ENCODE results near the gene CLIC4.

CLIC4 gene

GRCh38 chr1:24866211-24867083 is 121.2 kb downstream of the CLIC4 start:
- no peak overlapping the region for H3K4me3 ChIP-seq (ENCODE audit: low read depth, low read length)
- TF ChIP-seq POLR2A (IDR thresholded peaks at IDR 0.05; ENCODE audit: extremely low read depth, insufficient read length) (no peak), MYC (IDR thresholded peaks at IDR 0.05; ENCODE audit: low read depth, low read length) (no peak)
- TF ChIP-seq, protein P1, sequence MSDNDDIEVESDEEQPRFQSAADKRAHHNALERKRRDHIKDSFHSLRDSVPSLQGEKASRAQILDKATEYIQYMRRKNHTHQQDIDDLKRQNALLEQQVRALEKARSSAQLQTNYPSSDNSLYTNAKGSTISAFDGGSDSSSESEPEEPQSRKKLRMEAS (IDR thresholded peaks at IDR 0.05; ENCODE audit: low read depth, low read length) = no peak
- TF ChIP-seq, protein P2, sequence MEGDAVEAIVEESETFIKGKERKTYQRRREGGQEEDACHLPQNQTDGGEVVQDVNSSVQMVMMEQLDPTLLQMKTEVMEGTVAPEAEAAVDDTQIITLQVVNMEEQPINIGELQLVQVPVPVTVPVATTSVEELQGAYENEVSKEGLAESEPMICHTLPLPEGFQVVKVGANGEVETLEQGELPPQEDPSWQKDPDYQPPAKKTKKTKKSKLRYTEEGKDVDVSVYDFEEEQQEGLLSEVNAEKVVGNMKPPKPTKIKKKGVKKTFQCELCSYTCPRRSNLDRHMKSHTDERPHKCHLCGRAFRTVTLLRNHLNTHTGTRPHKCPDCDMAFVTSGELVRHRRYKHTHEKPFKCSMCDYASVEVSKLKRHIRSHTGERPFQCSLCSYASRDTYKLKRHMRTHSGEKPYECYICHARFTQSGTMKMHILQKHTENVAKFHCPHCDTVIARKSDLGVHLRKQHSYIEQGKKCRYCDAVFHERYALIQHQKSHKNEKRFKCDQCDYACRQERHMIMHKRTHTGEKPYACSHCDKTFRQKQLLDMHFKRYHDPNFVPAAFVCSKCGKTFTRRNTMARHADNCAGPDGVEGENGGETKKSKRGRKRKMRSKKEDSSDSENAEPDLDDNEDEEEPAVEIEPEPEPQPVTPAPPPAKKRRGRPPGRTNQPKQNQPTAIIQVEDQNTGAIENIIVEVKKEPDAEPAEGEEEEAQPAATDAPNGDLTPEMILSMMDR (IDR thresholded peaks at IDR 0.05; ENCODE audit: low read depth, low read length) = no peak
- DNase-seq (ENCODE audit: low read depth) = peak; percentile 41

GRCh38 chr1:24867084-24867870 is 122.0 kb downstream of the CLIC4 start:
- no peak for DNase-seq (ENCODE audit: low read depth)
- TF ChIP-seq MYC (IDR thresholded peaks at IDR 0.05; ENCODE audit: low read depth, low read length) = no peak
- TF ChIP-seq, protein P1 (IDR thresholded peaks at IDR 0.05; ENCODE audit: low read depth, low read length) = no peak
- TF ChIP-seq, protein P2 (IDR thresholded peaks at IDR 0.05; ENCODE audit: low read depth, low read length) = no peak
- no peak for TF ChIP-seq POLR2A (IDR thresholded peaks at IDR 0.05; ENCODE audit: extremely low read depth, insufficient read length)
- H3K4me3 ChIP-seq (ENCODE audit: low read depth, low read length) = no peak overlapping the region

- no peak overlapping the region for H3K4me3 ChIP-seq (ENCODE audit: low read depth, low read length)
- DNase-seq (ENCODE audit: low read depth) = no peak
- TF ChIP-seq, protein P2 (IDR thresholded peaks at IDR 0.05; ENCODE audit: low read depth, low read length) = no peak
- TF ChIP-seq MYC (IDR thresholded peaks at IDR 0.05; ENCODE audit: low read depth, low read length) (no peak), POLR2A (IDR thresholded peaks at IDR 0.05; ENCODE audit: extremely low read depth, insufficient read length) (no peak)
- TF ChIP-seq, protein P1 (IDR thresholded peaks at IDR 0.05; ENCODE audit: low read depth, low read length) = no peak
Measured at GRCh38 chr1:24868016-24868875, 123.0 kb downstream of the CLIC4 start.

DNA sequence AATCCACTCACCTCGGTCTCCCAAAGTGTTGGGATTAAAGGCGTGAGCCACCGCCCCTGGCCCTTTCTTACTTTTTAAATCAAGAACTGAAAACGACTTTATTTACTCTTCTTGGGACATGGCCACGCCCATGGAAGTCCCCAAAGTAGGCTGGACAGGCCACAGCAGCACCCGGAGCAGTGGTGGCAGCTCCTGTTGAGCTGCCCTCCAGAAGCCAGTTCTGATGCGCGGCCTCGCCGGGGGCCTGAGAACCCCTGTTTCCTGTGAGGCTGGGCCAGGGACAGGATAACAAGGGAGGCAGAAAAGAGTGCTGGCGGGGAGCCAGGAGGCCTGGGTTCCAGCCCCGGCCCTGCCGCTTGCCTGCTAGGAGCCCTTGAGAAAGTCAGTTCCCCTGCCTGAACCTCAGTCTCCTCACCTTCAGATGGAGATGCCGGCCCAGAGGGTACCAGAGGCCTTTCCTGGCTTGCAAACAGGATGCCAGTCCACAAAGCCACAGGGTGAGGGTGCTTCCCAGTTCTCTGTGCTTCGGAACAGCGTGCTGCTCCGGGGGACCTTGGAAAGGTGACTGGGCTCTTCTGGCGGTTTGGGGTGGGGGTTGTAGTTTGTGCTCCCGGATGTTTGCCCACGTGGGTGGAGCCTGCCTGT is 125.4 kb downstream of the CLIC4 start:
- DNase-seq (ENCODE audit: low read depth) = no peak
- no peak overlapping the region for H3K4me3 ChIP-seq (ENCODE audit: low read depth, low read length)

More for the DNA sequence above, 125.4 kb downstream of the CLIC4 start:
- TF ChIP-seq, protein P2 (IDR thresholded peaks at IDR 0.05; ENCODE audit: low read depth, low read length) = no peak
- TF ChIP-seq POLR2A (IDR thresholded peaks at IDR 0.05; ENCODE audit: extremely low read depth, insufficient read length) (no peak), MYC (IDR thresholded peaks at IDR 0.05; ENCODE audit: low read depth, low read length) (no peak)

Measured in NB4 (cell line).